ENCODE data around the gene COL9A1.
"Not testable (repeated sequence)": the region's sequence is repeated elsewhere in the genome, so short reads cannot be mapped to it uniquely, and the experiment has no call there.

The COL9A1 gene

DNA sequence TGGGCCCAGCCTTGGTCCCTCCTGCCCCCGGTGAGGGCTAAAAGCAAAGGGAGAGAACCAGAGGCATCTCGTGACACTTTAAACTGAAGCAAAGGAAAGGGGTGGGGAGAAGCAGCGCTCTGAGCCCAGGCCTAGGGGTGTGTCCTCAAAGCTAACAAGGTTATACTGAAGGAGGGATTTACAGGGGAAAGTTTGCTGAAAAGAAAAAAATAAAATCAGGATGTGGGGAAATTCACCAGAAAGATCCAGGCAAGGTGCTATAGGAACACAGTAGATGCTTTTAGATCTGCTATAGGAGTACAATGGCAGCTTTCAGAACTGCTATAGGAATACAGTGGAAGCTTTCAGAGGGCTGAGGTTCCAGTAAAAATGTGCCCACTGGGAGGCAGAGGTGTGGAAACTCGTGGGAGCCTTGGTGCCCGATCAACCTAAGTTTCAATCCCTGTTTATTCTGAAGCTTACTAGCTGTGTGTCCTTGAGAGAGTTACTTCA, at the start of gene COL9A1:
Gene COL9A1, minus strand, starts transcription at position 51 of the 492 bp plus-strand sequence. CDS start 160 bp downstream, outside the sequence.
- DNase-seq, result peak; percentile 27

- DNase-seq, result no peak
Observed at GRCh38 chr6:70351461-70351860, 48.6 kb upstream of the COL9A1 start.

GRCh38 chr6:70345619-70346018, 42.7 kb upstream of the COL9A1 start:
- DNase-seq, result no peak

- DNase-seq, result no peak
Observed at GRCh38 chr6:70343313-70343712, 40.4 kb upstream of the COL9A1 start.

DNA sequence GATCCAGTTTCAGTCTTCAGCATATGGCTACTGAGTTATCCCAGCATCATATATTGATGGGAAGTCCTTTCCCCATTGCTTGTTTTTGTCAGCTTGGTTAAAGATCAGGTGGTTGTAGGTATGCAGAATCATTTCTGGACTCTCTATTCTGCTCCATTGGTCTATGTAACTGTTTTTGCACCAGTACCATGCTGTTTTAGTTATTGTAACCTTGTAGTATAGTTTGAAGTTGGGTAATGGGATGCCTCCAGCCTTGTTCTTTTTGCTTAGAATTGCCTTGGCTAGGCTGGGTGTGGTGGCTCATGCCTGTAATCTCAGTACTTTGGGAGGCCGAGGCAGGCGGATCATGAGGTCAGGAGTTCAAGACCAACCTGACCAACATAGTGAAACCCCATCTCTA, 36.9 kb upstream of the COL9A1 start:
- DNase-seq, result not testable (repeated sequence)

- DNase-seq, result no peak
Observed at GRCh38 chr6:70338775-70339174, 35.9 kb upstream of the COL9A1 start.

DNA sequence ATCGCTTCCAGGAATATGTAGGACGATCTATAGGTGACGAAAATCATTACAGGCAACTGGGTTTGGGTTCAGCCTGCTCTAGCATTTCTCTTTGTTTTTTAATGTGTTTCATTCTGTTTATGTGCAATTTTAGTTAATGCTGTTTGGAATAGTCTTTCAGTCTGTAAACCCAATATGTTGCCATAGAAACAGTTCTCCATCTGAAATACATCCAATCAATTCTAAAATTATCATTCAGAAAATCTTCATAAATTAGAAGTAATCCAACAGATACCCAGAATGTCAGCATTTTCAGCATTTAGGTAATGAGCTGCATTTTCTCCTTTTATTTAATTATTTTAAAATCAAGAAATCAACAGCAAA, 34.8 kb upstream of the COL9A1 start:
- no peak for DNase-seq

DNA sequence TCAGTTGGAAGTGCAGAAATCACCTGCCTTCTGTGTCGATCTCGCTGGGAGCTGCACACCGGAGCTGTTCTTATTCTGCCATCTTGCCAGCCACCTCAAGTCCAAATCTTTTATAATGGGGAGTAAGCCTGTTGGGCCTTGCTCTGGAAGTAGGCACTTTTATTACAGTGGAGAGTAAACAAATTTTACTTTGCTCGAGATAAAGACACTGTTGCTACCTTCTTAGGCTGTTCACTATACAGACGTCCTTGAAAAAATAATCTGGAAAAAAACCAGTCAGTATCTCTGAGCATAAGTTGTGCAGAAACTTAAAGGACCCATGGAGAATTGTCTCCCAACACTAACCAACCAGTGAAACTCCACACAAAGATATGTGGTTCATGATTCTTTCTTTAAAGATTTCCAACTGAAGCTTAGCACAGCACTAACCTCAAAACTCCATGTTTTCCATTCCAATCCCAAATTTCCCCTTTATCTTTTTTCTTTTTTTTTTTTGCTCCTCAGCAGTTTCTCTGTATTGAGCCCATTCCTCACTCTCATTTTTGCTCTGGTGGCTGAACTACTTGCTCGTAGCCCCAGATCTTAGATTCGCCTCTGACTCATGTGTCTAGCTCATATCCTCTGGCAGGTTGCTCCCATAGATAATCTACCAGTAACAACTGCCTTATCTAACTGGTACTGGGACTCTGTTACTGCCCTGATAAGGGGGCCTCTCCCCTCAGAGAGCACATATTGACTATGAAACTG, 34.3 kb upstream of the COL9A1 start:
- no peak for DNase-seq

DNA sequence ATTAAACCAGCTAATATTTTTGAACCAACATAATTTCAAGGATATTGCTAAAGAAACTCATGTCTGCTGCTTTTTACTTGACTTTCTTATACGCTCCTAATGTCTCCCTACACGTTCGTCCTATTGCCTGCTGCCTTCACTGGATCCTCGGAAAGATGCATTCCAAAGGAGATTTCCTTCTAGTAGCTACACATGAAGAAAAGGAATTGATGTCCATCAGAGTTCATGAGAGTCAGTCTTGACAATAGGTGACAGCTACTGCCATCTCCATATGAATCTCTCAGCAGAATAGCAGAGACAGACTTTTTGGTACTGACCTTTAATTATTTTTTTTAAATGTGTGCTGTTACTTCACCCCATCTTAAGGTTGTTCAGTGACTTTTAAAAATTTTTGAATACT, 24.2 kb upstream of the COL9A1 start:
- no peak for DNase-seq

DNA sequence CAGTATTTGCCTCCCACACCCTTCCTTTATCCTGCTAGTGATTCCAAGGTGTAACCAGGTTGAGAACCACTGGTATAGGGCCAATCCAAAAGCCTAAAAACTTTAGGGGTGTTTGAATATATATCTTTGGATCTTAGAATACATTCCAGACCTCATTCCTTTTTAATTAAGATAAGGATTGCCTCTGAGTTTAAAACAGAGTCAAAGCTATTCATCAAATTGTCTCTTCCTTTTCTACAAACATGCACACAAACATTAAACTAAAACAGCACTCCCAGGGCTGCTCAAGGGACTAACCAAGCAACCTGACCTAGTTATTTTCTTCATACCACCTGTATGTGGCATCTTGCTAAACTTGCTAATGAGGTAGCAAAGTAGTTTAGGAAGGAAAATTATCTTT, 22.1 kb upstream of the COL9A1 start:
- DNase-seq, result no peak

- not testable (repeated sequence) for DNase-seq
Observed at GRCh38 chr6:70317799-70318198, 14.9 kb upstream of the COL9A1 start.

GRCh38 chr6:70315079-70315751, 12.3 kb upstream of the COL9A1 start:
- no peak for DNase-seq

GRCh38 chr6:70314296-70314695, 11.4 kb upstream of the COL9A1 start:
- DNase-seq, result peak; percentile 24

DNA sequence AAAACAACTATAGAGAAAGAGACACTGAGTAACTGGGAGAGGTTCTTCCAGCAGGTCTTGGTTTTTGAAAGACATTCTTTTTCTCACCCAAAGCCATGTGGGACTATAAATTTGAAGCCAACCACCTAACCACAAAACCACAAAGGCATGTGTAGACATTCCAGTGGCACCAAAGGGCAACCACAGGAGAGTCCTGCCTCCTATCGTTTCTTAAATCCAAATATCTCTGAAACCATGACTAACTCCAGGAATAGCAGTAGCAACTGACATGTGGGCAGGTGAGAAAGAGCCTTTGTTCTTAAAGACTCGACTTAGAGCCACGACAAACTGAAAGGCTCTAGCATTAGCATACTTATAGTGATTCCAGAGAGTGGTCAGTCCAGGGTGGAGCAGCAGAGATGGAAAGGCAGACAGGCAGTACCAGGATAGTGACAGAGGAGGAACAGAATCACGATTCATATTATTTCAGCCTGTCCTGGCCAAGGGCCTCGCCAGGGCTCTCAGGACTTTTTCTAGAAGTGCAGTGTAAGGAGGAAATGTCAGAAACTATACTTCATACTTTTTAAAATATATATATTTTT, 9.4 kb upstream of the COL9A1 start:
- DNase-seq, result no peak

GRCh38 chr6:70310063-70310694, 7.3 kb upstream of the COL9A1 start:
- DNase-seq, result no peak

DNA sequence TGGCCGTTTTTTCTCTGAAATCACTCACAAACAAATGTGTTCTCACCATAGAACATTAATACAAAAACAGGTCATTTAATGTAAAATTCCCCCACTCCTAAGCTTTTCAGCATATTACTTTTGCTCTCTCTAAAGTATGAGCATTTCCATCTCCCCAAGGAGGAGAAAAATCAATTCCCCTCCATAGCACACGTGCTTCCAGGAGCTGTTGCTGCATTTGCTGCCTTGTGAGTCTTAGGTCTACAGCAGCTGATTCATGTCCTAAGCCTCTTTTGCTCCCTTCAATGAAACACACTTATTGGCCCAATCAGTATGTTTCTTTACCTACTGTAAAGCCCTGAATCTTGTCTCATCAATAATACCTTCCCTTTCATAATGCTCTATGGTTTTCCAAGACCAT, 6.4 kb upstream of the COL9A1 start:
- no peak for DNase-seq

DNA sequence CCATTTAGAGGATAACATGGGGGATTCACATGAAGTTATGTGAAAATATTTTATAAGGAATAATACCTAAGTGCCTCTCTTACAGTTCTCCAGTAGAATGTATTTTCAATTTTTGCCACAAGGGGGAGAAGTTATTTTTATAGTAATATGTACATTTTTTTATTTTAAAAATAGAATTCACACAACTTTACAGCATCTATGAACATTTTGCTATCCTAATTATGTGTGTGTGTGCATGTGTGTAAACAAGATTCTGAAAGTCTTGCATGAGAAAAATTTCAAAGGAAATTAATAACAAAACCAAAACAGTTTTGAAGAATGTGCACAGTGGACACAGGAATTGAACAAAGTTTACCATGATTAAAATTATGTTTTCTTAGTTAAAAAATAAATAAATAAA, 5.3 kb upstream of the COL9A1 start:
- DNase-seq, result not testable (repeated sequence)

- no peak for DNase-seq
Observed at GRCh38 chr6:70307008-70307407, 4.1 kb upstream of the COL9A1 start.

DNA sequence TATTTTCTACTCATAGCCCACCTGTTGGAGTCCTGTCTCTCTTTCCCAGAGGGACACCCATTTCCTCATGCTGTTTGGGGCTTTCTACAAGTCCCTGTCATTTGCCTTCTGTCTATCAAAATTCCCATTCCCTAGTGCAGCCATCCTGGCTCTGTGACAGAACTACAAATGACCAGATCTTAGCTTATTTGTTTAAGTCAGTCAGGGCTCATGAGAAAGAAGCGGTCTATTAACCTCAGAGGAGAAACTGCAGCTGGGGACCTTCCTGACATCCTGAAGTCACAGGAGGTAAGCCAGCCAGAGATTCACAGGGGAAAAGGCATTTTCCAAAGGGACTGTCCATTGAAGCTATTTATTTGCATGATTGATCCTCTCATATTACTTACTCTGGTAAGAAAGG, 1.7 kb upstream of the COL9A1 start:
- no peak for DNase-seq

DNA sequence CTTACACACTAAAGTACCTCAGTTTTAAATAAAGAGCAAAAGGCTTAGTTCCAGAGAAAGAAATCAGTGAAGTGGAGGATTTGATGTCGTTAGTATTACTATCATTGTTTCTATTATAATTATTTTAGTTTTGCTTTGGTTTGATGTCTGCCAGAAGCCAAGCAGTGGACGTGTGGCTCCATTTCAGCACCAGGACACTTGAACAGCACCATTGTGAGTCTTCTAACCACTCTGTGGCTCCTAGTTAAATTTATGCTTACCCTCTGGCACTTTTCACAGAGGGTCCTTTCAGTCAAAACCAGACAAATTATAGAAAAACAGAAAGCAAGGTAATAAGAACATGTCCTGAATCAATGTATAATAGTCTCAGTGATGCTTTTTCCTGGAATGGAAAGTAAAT, 3.4 kb downstream of the COL9A1 start:
- DNase-seq, result peak; percentile 39

DNA sequence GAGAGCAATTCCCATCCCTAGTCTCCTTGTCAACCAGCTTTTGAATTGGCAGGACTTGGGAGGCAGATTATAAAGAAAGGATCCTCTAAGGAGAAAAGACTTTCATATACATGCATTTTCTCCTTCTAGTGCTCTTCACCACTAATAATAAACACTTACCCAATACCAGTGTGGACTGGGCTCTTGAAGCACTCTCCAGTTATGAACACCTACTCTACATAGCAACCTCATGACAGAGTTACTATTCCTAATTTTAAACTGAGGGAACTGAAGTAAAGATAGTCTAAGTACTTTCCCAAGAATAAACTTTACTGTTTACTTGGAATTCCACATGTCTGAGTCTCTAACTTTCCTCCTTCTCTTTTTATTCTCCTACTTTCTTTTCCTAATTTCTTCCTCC, 4.8 kb downstream of the COL9A1 start:
- no peak for DNase-seq

- DNase-seq, result no peak
Observed at GRCh38 chr6:70292193-70292592, 10.7 kb downstream of the COL9A1 start.

- DNase-seq, result no peak
Observed at GRCh38 chr6:70289299-70289698, 13.6 kb downstream of the COL9A1 start.

- no peak for DNase-seq
Observed at GRCh38 chr6:70286905-70287304, 16.0 kb downstream of the COL9A1 start.
